GDM1 (cell line): ENCODE data around the gene BTNL9.
"Not testable (repeated sequence)": the region's sequence is repeated elsewhere in the genome, so short reads cannot be mapped to it uniquely, and the experiment has no call there.

Source experiments
- DNase-seq: peaks from one replicate; lab custom pipeline; 2025; lab: John Stamatoyannopoulos, UW

The BTNL9 gene

GRCh38 chr5:181039931-181040630 lies at the start of gene BTNL9:
Gene BTNL9, plus strand, starts transcription at chr5:181040266. Its CDS starts 5,224 bp downstream, at chr5:181045490.
- no peak for DNase-seq

- DNase-seq: no peak
These were observed 49.2 kb upstream of the BTNL9 start for GRCh38 chr5:180990882-180991242.

GRCh38 chr5:181001947-181002346 lies 38.1 kb upstream of the BTNL9 start:
- no peak for DNase-seq

- DNase-seq: no peak
These were observed 34.3 kb upstream of the BTNL9 start for GRCh38 chr5:181005791-181006190.

- no peak for DNase-seq
These were observed 31.9 kb upstream of the BTNL9 start for GRCh38 chr5:181008136-181008535.

GRCh38 chr5:181010018-181010417 lies 30.0 kb upstream of the BTNL9 start:
- DNase-seq: not testable (repeated sequence)

- DNase-seq: not testable (repeated sequence)
These were observed 25.4 kb upstream of the BTNL9 start for GRCh38 chr5:181014654-181015053.

GRCh38 chr5:181017448-181017847 lies 22.6 kb upstream of the BTNL9 start:
- not testable (repeated sequence) for DNase-seq

- DNase-seq: no peak
These were observed 19.4 kb upstream of the BTNL9 start for GRCh38 chr5:181020688-181021087.

GRCh38 chr5:181024245-181025064 lies 15.6 kb upstream of the BTNL9 start:
- no peak for DNase-seq

GRCh38 chr5:181027452-181028031 lies 12.5 kb upstream of the BTNL9 start:
- no peak for DNase-seq

GRCh38 chr5:181028032-181028819 lies 11.8 kb upstream of the BTNL9 start:
- DNase-seq: no peak

GRCh38 chr5:181031716-181032115 lies 8.3 kb upstream of the BTNL9 start:
- no peak for DNase-seq

- no peak for DNase-seq
These were observed 3.9 kb upstream of the BTNL9 start for GRCh38 chr5:181035991-181036815.

GRCh38 chr5:181036816-181037364 lies 3.2 kb upstream of the BTNL9 start:
- no peak for DNase-seq

- DNase-seq: no peak
These were observed 2.7 kb upstream of the BTNL9 start for GRCh38 chr5:181037365-181037861.

GRCh38 chr5:181039471-181039870 lies 595 bp upstream of the BTNL9 start:
- no peak for DNase-seq

- no peak for DNase-seq
These were observed 522 bp downstream of the BTNL9 start for GRCh38 chr5:181040631-181040945.

- no peak for DNase-seq
These were observed 977 bp downstream of the BTNL9 start for GRCh38 chr5:181041043-181041442.

- DNase-seq: no peak
These were observed 2.1 kb downstream of the BTNL9 start for GRCh38 chr5:181042036-181042713.
